MG63 (cell line): ENCODE data around the gene NDP. TPM values are rescaled to one million over a fixed set of nuclear protein-coding genes. Genes with fewer than 3 reads are reported as not detected.

ENCODE experiments used
- DNase-seq: peaks from one replicate; pipeline ENCODE4 v3.0.0-alpha.2; 2020
- H3K27me3 ChIP-seq: fragments of 250-450 bp; sonication (Bioruptor Pico); 2 replicates; pipeline ENCODE4 v1.5.1; 2020; ENCODE audit warnings: mild to moderate bottlenecking, moderate library complexity
- H3K36me3 ChIP-seq: fragments of 250-450 bp; sonication (Bioruptor Pico); 2 replicates; pipeline ENCODE4 v1.5.1; 2020; ENCODE audit warnings: mild to moderate bottlenecking, moderate library complexity
- H3K4me3 ChIP-seq: fragments of 250-450 bp; sonication (Bioruptor Pico); 2 replicates; pipeline ENCODE4 v1.5.1; 2020; ENCODE audit warnings: mild to moderate bottlenecking, moderate library complexity
- H3K9me3 ChIP-seq: fragments of 250-450 bp; sonication (Bioruptor Pico); 2 replicates; pipeline ENCODE4 v1.5.1; 2020; ENCODE audit warnings: mild to moderate bottlenecking, moderate library complexity
- total RNA-seq: library from RNA; depleted of rRNA; stranded (reverse); fragments of >200 nt; shearing (Covaris generic); gene quantifications from 2 replicates; pipeline ENCODE4 v1.2.3, GENCODE V29; 2014; ENCODE audit warnings: low replicate concordance

NDP gene
- total RNA-seq, 1 experiment from 2014 or later, result 1.4 TPM

- H3K4me3 ChIP-seq, result no peak overlapping the region
- no peaks in the 10 kb centered on the region for H3K27me3 ChIP-seq
- no peaks in the 10 kb centered on the region for H3K36me3 ChIP-seq
- no peaks in the 10 kb centered on the region for H3K9me3 ChIP-seq
- no peak for DNase-seq
Measured at GRCh38 chrX:43975796-43976195, 2.6 kb upstream of the NDP start.

- H3K9me3 ChIP-seq, result no peaks in the 10 kb centered on the region
- H3K4me3 ChIP-seq, result no peak overlapping the region
- no peak for DNase-seq
- H3K36me3 ChIP-seq, result no peaks in the 10 kb centered on the region
- H3K27me3 ChIP-seq, result no peaks in the 10 kb centered on the region
Measured at GRCh38 chrX:43974741-43975465, 1.7 kb upstream of the NDP start.

GRCh38 chrX:43974100-43974475, 898 bp upstream of the NDP start:
- no peak for DNase-seq
- no peaks in the 10 kb centered on the region for H3K9me3 ChIP-seq
- no peaks in the 10 kb centered on the region for H3K36me3 ChIP-seq
- no peaks in the 10 kb centered on the region for H3K27me3 ChIP-seq
- H3K4me3 ChIP-seq, result no peak overlapping the region

GRCh38 chrX:43971966-43972961, 926 bp downstream of the NDP start:
- H3K36me3 ChIP-seq, result no peaks in the 10 kb centered on the region
- no peaks in the 10 kb centered on the region for H3K27me3 ChIP-seq
- H3K9me3 ChIP-seq, result no peaks in the 10 kb centered on the region
- peak; percentile 23 for DNase-seq
- peak overlapping the region; percentile 34 for H3K4me3 ChIP-seq

GRCh38 chrX:43970528-43970927, 2.7 kb downstream of the NDP start:
- peak; percentile 53 for DNase-seq
- H3K9me3 ChIP-seq, result no peaks in the 10 kb centered on the region
- H3K36me3 ChIP-seq, result no peaks in the 10 kb centered on the region
- no peak overlapping the region for H3K4me3 ChIP-seq
- H3K27me3 ChIP-seq, result no peaks in the 10 kb centered on the region

GRCh38 chrX:43969504-43970501, 3.4 kb downstream of the NDP start:
- Histone ChIP-seq H3K4me3 (no peak overlapping the region), H3K9me3 (no peaks in the 10 kb centered on the region), H3K36me3 (no peaks in the 10 kb centered on the region), H3K27me3 (no peaks in the 10 kb centered on the region)
- DNase-seq, result peak; percentile 84

- no peaks in the 10 kb centered on the region for H3K36me3 ChIP-seq
- H3K27me3 ChIP-seq, result no peaks in the 10 kb centered on the region
- H3K4me3 ChIP-seq, result no peak overlapping the region
- H3K9me3 ChIP-seq, result no peaks in the 10 kb centered on the region
- no peak for DNase-seq
Measured at GRCh38 chrX:43968359-43968781, 4.8 kb downstream of the NDP start.

- Histone ChIP-seq H3K36me3 (no peaks in the 10 kb centered on the region), H3K4me3 (no peak overlapping the region), H3K9me3 (no peaks in the 10 kb centered on the region; the same call in 1 of the 2 replicates), H3K27me3 (no peaks in the 10 kb centered on the region)
- peak; percentile 8 for DNase-seq
Measured at GRCh38 chrX:43964936-43965335, 8.3 kb downstream of the NDP start.

GRCh38 chrX:43963726-43964125, 9.5 kb downstream of the NDP start:
- DNase-seq, result no peak
- Histone ChIP-seq H3K9me3 (no peaks in the 10 kb centered on the region; the same call in 1 of the 2 replicates), H3K4me3 (no peak overlapping the region), H3K36me3 (no peaks in the 10 kb centered on the region), H3K27me3 (no peaks in the 10 kb centered on the region)

GRCh38 chrX:43962636-43963035, 10.6 kb downstream of the NDP start:
- no peaks in the 10 kb centered on the region for H3K27me3 ChIP-seq
- H3K4me3 ChIP-seq, result no peak overlapping the region
- no peaks in the 10 kb centered on the region for H3K36me3 ChIP-seq
- no peaks in the 10 kb centered on the region; the same call in 1 of the 2 replicates for H3K9me3 ChIP-seq
- peak; percentile 84 for DNase-seq

GRCh38 chrX:43961699-43962098, 11.5 kb downstream of the NDP start:
- Histone ChIP-seq H3K36me3 (no peaks in the 10 kb centered on the region), H3K9me3 (no peaks in the 10 kb centered on the region; the same call in 1 of the 2 replicates), H3K27me3 (no peaks in the 10 kb centered on the region), H3K4me3 (no peak overlapping the region)
- DNase-seq, result no peak

- Histone ChIP-seq H3K4me3 (no peak overlapping the region), H3K27me3 (no peaks in the 10 kb centered on the region), H3K36me3 (no peaks in the 10 kb centered on the region), H3K9me3 (no peaks in the 10 kb centered on the region; the same call in 1 of the 2 replicates)
- DNase-seq, result peak; percentile 5
Measured at GRCh38 chrX:43958529-43958928, 14.7 kb downstream of the NDP start.

- no peak overlapping the region for H3K4me3 ChIP-seq
- H3K27me3 ChIP-seq, result no peaks in the 10 kb centered on the region
- no peaks in the 10 kb centered on the region for H3K36me3 ChIP-seq
- no peak for DNase-seq
- no peaks in the 10 kb centered on the region; the same call in 1 of the 2 replicates for H3K9me3 ChIP-seq
Measured at GRCh38 chrX:43956034-43956433, 17.2 kb downstream of the NDP start.

- Histone ChIP-seq H3K27me3 (no peaks in the 10 kb centered on the region), H3K9me3 (no peaks in the 10 kb centered on the region), H3K36me3 (no peaks in the 10 kb centered on the region), H3K4me3 (no peak overlapping the region)
- DNase-seq, result peak; percentile 17
Measured at GRCh38 chrX:43953218-43953617, 20.0 kb downstream of the NDP start.

- Histone ChIP-seq H3K4me3 (no peak overlapping the region), H3K36me3 (no peaks in the 10 kb centered on the region), H3K9me3 (no peaks in the 10 kb centered on the region), H3K27me3 (no peaks in the 10 kb centered on the region)
- DNase-seq, result no peak
Measured at GRCh38 chrX:43949669-43950068, 23.5 kb downstream of the NDP start.

- H3K4me3 ChIP-seq, result no peak overlapping the region
- no peaks in the 10 kb centered on the region for H3K9me3 ChIP-seq
- no peaks in the 10 kb centered on the region for H3K36me3 ChIP-seq
- peak; percentile 50 for DNase-seq
- no peaks in the 10 kb centered on the region for H3K27me3 ChIP-seq
Measured at GRCh38 chrX:43940816-43941474, 32.2 kb downstream of the NDP start.
